Stimulated activated naive CD4-positive, alpha-beta T cell treated with Interleukin-2 at 50 U/mL for 16 hours (primary cell): ENCODE results near the gene CARNS1.

Experiments
- DNase-seq: peaks from one replicate; lab custom pipeline; 2025; lab: John Stamatoyannopoulos, UW

CARNS1 gene, protein sequence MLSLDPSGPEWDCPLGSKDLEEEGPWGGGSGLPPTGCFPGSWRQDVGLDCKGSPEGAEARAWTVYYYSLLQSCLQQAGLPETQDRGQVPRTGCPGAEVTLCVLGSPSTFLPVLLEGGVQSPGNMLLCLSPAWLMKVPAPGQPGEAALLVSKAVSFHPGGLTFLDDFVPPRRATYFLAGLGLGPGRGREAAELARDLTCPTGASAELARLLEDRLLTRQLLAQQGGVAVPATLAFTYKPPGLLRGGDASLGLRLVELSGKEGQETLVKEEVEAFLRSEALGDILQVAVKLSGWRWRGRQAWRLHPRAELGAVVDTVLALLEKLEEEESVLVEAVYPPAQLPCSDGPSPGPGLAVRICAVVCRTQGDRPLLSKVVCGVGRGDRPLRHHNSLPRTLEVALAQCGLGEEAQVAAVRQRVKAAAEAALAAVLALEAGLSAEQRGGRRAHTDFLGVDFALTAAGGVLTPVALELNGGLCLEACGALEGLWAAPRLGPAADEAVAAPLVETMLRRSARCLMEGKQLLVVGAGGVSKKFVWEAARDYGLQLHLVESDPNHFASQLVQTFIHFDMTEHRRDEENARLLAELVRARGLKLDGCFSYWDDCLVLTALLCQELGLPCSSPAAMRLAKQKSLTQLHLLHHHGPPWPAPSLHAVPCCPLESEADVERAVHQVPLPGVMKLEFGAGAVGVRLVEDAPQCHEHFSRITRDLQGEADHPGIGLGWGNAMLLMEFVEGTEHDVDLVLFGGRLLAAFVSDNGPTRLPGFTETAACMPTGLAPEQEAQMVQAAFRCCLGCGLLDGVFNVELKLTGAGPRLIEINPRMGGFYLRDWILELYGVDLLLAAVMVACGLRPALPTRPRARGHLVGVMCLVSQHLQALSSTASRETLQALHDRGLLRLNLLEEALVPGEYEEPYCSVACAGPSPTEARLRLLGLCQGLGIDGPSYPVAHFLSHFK

DNA sequence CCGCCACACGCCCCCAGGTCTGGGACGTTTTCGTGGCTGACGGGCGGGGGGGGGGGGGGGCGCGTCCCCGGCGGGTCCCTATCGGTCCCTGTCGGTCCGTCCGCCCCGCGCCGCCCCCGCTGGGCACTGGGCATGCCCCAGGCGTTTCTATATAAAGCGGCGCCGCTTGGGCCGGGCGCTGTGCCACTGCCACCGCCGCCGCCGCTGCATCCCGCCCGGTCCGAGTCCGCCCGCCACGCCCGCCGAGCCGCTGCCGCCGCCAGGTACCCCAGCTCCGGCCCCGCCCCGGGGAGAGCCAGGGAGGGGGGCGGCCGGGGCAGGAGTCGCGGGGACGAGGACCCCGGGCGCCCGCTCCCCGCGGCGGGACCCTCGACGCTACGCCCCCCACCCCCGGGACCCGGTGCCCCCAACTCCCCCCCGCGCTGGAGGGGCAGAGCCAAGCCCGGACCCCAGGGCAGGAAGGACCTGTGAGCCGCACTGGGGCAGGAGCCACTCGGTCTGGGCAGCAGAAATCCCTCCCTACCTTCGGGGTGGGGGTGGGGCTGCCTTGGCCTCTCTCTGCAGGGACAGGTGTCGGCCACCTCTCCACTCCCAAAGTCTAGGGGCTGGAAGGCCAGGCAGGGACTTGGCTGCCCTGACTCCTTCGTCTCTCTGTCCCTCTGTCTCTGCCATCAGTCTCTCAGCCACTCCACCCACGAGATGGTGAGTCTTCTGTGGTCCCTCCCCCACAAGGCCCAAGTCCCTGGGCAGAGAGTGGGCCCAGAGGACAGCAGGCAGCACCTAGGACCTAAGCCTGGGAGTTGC, at the start of gene CARNS1:
Gene CARNS1, plus strand, starts transcription at position 178 of the 804 bp plus-strand sequence. Its CDS starts 522 bp downstream, at position 700.
- DNase-seq: no peak

GRCh38 chr11:67365736-67366444, 49.6 kb upstream of the CARNS1 start:
- no peak for DNase-seq

GRCh38 chr11:67366546-67366945, 48.9 kb upstream of the CARNS1 start:
- no peak for DNase-seq

- DNase-seq: no peak
Measured at GRCh38 chr11:67366961-67367760, 48.3 kb upstream of the CARNS1 start.

DNA sequence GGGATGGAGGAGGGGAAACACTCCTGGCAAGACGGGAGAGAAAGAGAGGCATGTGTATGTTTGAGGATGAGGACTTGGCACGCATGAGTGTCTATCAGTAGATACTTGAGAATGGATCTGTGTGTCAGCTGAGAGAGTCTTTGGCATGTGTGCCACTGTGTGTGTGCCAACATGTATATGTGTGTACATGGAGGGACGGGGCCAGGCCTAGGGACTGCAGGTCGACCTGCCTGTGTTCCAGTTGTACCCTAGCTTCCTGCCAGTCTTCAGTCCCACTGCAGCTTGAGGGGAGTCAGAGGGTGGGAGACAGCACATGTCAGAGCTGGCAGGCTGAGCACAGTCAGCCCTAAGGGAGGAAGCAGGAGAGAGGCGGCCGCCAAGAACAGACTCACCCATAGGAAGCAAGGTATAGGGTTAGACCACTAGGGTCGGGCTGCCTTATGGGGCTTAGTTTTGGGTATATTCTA, 47.7 kb upstream of the CARNS1 start:
- no peak for DNase-seq

DNA sequence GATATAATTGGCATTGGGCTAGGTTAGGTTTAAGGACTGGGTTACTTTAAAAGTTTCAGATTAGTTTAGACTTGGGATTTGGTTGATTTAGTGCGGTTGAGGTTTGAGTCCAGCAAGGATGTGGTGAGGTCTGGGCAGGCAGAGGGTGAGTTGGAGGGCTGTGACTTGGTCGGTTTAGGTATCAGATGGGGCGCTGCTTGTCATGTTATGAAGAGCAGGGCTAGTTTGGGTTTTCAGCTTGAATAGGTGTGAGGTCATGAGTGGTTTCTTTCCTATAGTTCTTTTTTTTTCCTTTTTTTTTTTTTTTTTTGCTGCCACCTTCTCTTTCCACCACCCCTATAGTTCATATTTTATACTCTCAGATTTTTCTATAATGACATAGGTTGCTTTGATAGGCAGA, 46.9 kb upstream of the CARNS1 start:
- DNase-seq: peak; percentile 19

GRCh38 chr11:67369275-67369674, 46.2 kb upstream of the CARNS1 start:
- no peak for DNase-seq

DNA sequence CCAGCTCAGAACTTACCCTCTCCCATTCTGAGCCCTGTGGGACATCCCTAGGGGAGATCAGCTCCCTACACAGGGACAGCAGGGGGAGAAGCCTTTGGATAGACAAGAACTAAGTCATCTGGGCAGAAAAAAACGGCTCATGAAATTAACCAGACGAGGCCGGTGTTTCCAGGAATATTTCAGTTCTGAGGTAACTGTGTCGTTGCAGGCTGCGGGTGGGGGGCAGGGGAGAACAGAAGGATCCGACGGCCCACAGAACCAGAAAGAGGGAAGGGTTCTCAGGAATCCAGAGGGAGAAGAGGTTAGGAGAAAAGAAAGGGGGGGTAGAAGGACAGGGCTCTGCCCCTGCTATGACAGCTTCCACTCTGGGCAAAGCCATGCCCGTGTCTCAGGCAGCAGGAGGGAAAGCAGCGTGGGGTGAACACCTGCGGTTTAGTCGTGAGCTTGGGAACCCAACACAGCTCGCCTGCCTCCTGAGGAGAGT, 45.6 kb upstream of the CARNS1 start:
- no peak for DNase-seq

GRCh38 chr11:67370351-67371076, 45.0 kb upstream of the CARNS1 start:
- DNase-seq: no peak

- DNase-seq: peak; percentile 32
Measured at GRCh38 chr11:67371189-67371910, 44.1 kb upstream of the CARNS1 start.

DNA sequence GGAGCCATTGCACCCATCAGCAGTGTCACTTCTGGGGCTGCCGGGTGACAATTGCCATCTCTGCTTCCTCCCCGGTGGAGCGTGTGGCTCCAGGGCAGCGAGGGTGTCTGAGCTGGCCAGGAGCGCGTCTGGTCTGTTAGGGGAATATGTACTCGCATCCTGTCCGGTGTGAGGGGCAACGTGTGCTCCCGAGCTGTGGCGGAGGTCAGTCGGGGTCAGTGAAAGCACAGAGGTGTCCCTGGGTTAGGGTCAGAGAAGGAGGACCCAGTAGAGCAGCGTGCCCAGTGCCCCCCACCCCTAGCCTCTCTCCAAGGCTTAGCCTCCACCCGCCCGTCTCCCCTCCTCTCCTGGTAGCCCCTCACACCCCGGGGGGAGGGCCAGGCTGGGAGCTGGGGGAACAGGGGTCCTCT, 43.6 kb upstream of the CARNS1 start:
- no peak for DNase-seq

- DNase-seq: no peak
Measured at GRCh38 chr11:67372321-67372992, 43.0 kb upstream of the CARNS1 start.

DNA sequence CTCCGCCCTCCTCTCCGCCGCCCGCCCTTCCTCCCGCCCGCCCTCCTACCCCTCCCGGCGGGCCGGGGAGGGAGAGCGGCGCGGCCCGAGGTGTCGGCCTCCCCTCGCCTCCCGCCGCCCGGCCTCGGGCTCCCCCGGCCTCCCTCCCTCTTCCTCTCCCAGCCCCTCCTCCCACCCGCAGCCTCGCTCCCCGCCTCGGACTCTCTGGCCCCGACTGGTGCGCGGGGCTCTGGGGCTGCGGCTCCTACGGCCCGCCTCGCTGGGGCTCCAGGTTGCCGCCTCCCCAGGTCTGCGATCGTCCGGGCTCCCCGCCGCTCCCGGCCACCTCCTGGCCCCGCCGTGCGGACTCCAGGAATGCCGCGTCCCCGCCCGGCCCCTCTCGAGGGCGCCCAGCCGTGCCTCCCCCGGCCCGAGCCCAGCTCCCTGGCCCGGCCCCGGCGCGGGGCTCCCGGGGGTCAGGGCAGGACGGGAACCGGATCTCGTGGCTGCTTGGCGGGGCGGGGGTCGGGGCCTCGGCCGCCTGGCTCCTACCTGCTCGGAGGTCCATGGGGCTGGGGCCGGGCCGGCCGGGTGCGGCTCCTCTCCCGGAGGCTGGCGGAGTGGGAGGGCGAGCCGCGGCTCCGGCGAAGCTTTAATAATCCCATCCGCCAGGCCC, 42.4 kb upstream of the CARNS1 start, which contains the start of gene CLCF1:
Gene CLCF1, minus strand, starts transcription at position 606 of the 655 bp plus-strand sequence. Its CDS starts 59 bp downstream, at position 547.
- peak; percentile 16 for DNase-seq

GRCh38 chr11:67373648-67374570, 41.6 kb upstream of the CARNS1 start:
- peak; percentile 72 for DNase-seq

- DNase-seq: no peak
Measured at GRCh38 chr11:67374571-67375281, 40.8 kb upstream of the CARNS1 start.
